ENCODE measurements around the gene MEIG1.
"Not testable (repeated sequence)": the region's sequence is repeated elsewhere in the genome, so short reads cannot be mapped to it uniquely, and the experiment has no call there.

The MEIG1 gene

GRCh38 chr10:14958872-14959220 is 342 bp upstream of the MEIG1 start:
- DNase-seq, result no peak

- no peak for DNase-seq
Measured at GRCh38 chr10:14967897-14968296, 8.7 kb downstream of the MEIG1 start.

- no peak for DNase-seq
Measured at GRCh38 chr10:14971867-14972448, 12.8 kb downstream of the MEIG1 start.

- DNase-seq, result not testable (repeated sequence)
Measured at GRCh38 chr10:14974153-14974998, 15.2 kb downstream of the MEIG1 start.

GRCh38 chr10:14975672-14976273 is 16.6 kb downstream of the MEIG1 start:
- no peak for DNase-seq

GRCh38 chr10:14982744-14983143 is 23.6 kb downstream of the MEIG1 start:
- DNase-seq, result no peak

GRCh38 chr10:14989552-14989951 is 30.4 kb downstream of the MEIG1 start:
- DNase-seq, result not testable (repeated sequence)

GRCh38 chr10:14991035-14991749 is 32.0 kb downstream of the MEIG1 start:
- DNase-seq, result not testable (repeated sequence)

- DNase-seq, result not testable (repeated sequence)
Measured at GRCh38 chr10:14992336-14992735, 33.1 kb downstream of the MEIG1 start.

- not testable (repeated sequence) for DNase-seq
Measured at GRCh38 chr10:14993500-14994455, 34.6 kb downstream of the MEIG1 start.

- no peak for DNase-seq
Measured at GRCh38 chr10:14995964-14996565, 36.9 kb downstream of the MEIG1 start.

- not testable (repeated sequence) for DNase-seq
Measured at GRCh38 chr10:15013530-15013929, 54.3 kb downstream of the MEIG1 start.

- no peak for DNase-seq
Measured at GRCh38 chr10:15015451-15015850, 56.3 kb downstream of the MEIG1 start.

- DNase-seq, result not testable (repeated sequence)
Measured at GRCh38 chr10:15020966-15021365, 61.8 kb downstream of the MEIG1 start.
